Stomach smooth muscle (tissue), 2 donors: ENCODE data around the gene CREM.

Source experiments
- H3K27ac ChIP-seq: one replicate; pipeline ENCODE4 v1.7.0; 2013; ENCODE audit warnings: mild to moderate bottlenecking, low read length, inconsistent platforms
- H3K27me3 ChIP-seq, 2 donors: one replicate each; pipeline ENCODE4 v1.7.0; 2013; ENCODE audit warnings: low read length in 2 of 2; ENCODE audit not compliant: insufficient read depth in 2 of 2, control insufficient read depth in 1 of 2
- H3K36me3 ChIP-seq, 2 donors: one replicate each; pipeline ENCODE4 v1.7.0; 2013; ENCODE audit warnings: low read length in 2 of 2; ENCODE audit not compliant: control insufficient read depth in 2 of 2, insufficient read depth in 2 of 2
- H3K4me1 ChIP-seq: one replicate; pipeline ENCODE4 v1.7.0; 2013; ENCODE audit warnings: low read length; ENCODE audit not compliant: control insufficient read depth, insufficient read depth
- H3K4me3 ChIP-seq, 2 donors: one replicate each; pipeline ENCODE4 v1.7.0; 2013; ENCODE audit warnings: low read length in 2 of 2
- H3K9ac ChIP-seq, 2 donors: one replicate each; pipeline ENCODE4 v1.7.0; 2013; ENCODE audit warnings: low read length in 2 of 2, mild to moderate bottlenecking in 1 of 2
- H3K9me3 ChIP-seq, 2 donors: one replicate each; pipeline ENCODE4 v1.7.0; 2013; ENCODE audit warnings: low read length in 2 of 2; ENCODE audit not compliant: control insufficient read depth in 2 of 2
- donor health status: healthy.
- donor health status: Pancreatic carcinoma.

Gene CREM

GRCh38 chr10:35218339-35218955 is 91.8 kb downstream of the CREM start:
- Histone ChIP-seq H3K4me3 (no peak overlapping the region), H3K27me3 (peaks cover 0 to 4% of the 10 kb centered on the region in 2 donors), H3K4me1 (peaks cover 3% of the 10 kb centered on the region), H3K9me3 (no peaks in the 10 kb centered on the region), H3K36me3 (no peaks in the 10 kb centered on the region), H3K27ac (no peak overlapping the region), H3K9ac (no peak overlapping the region)

GRCh38 chr10:35219292-35219691 is 92.6 kb downstream of the CREM start:
- Histone ChIP-seq H3K9ac (no peak overlapping the region), H3K27ac (no peak overlapping the region), H3K4me3 (no peak overlapping the region), H3K4me1 (peaks cover 3% of the 10 kb centered on the region), H3K9me3 (no peaks in the 10 kb centered on the region), H3K36me3 (no peaks in the 10 kb centered on the region), H3K27me3 (peaks cover 0 to 4% of the 10 kb centered on the region in 2 donors)

GRCh38 chr10:35219891-35220890 is 93.5 kb downstream of the CREM start:
- Histone ChIP-seq H3K9ac (no peak overlapping the region), H3K4me1 (peaks cover 3% of the 10 kb centered on the region), H3K36me3 (no peaks in the 10 kb centered on the region), H3K9me3 (no peaks in the 10 kb centered on the region), H3K27ac (no peak overlapping the region), H3K27me3 (peaks cover 0 to 4% of the 10 kb centered on the region in 2 donors), H3K4me3 (no peak overlapping the region)

GRCh38 chr10:35223016-35223415 is 96.4 kb downstream of the CREM start:
- Histone ChIP-seq H3K36me3 (no peaks in the 10 kb centered on the region), H3K4me3 (no peak overlapping the region), H3K9ac (no peak overlapping the region), H3K27me3 (peaks cover 0 to 4% of the 10 kb centered on the region in 2 donors), H3K27ac (no peak overlapping the region), H3K4me1 (peaks cover 3% of the 10 kb centered on the region), H3K9me3 (no peaks in the 10 kb centered on the region)

GRCh38 chr10:35224045-35224740 is 97.5 kb downstream of the CREM start:
- no peak overlapping the region for H3K27ac ChIP-seq
- no peak overlapping the region for H3K9ac ChIP-seq
- peaks cover 0 to 4% of the 10 kb centered on the region in 2 donors for H3K27me3 ChIP-seq
- no peaks in the 10 kb centered on the region for H3K4me1 ChIP-seq
- no peaks in the 10 kb centered on the region for H3K36me3 ChIP-seq
- no peak overlapping the region for H3K4me3 ChIP-seq
- no peaks in the 10 kb centered on the region for H3K9me3 ChIP-seq

- H3K4me1 ChIP-seq = no peaks in the 10 kb centered on the region
- no peak overlapping the region for H3K9ac ChIP-seq
Measured at GRCh38 chr10:35225204-35225603, 98.6 kb downstream of the CREM start.

GRCh38 chr10:35226507-35226906 is 99.9 kb downstream of the CREM start:
- H3K36me3 ChIP-seq = no peaks in the 10 kb centered on the region
- no peak overlapping the region for H3K4me3 ChIP-seq
- no peak overlapping the region for H3K9ac ChIP-seq
- H3K9me3 ChIP-seq = no peaks in the 10 kb centered on the region
- no peak overlapping the region for H3K27ac ChIP-seq
- H3K4me1 ChIP-seq = no peaks in the 10 kb centered on the region
- H3K27me3 ChIP-seq = no peaks in the 10 kb centered on the region

More at GRCh38 chr10:35225204-35225603, 98.6 kb downstream of the CREM start:
- Histone ChIP-seq H3K4me3 (no peak overlapping the region), H3K9me3 (no peaks in the 10 kb centered on the region), H3K36me3 (no peaks in the 10 kb centered on the region), H3K27ac (no peak overlapping the region), H3K27me3 (peaks cover 0 to 3% of the 10 kb centered on the region in 2 donors)

- Histone ChIP-seq H3K9ac (no peak overlapping the region), H3K27me3 (no peaks in the 10 kb centered on the region), H3K9me3 (no peaks in the 10 kb centered on the region), H3K36me3 (no peaks in the 10 kb centered on the region), H3K4me3 (no peak overlapping the region), H3K27ac (no peak overlapping the region), H3K4me1 (no peaks in the 10 kb centered on the region)
Measured at GRCh38 chr10:35228058-35228457, 101.4 kb downstream of the CREM start.

GRCh38 chr10:35231646-35232045 is 105.0 kb downstream of the CREM start:
- no peaks in the 10 kb centered on the region for H3K27me3 ChIP-seq
- H3K36me3 ChIP-seq = no peaks in the 10 kb centered on the region
- H3K4me3 ChIP-seq = no peak overlapping the region
- H3K9ac ChIP-seq = no peak overlapping the region
- H3K9me3 ChIP-seq = no peaks in the 10 kb centered on the region
- H3K4me1 ChIP-seq = no peaks in the 10 kb centered on the region
- no peak overlapping the region for H3K27ac ChIP-seq

GRCh38 chr10:35232527-35232926 is 105.9 kb downstream of the CREM start:
- H3K36me3 ChIP-seq = no peaks in the 10 kb centered on the region
- no peak overlapping the region for H3K4me3 ChIP-seq
- H3K27me3 ChIP-seq = no peaks in the 10 kb centered on the region
- H3K9me3 ChIP-seq = no peaks in the 10 kb centered on the region
- H3K4me1 ChIP-seq = no peaks in the 10 kb centered on the region
- no peak overlapping the region for H3K9ac ChIP-seq
- H3K27ac ChIP-seq = no peak overlapping the region
